ENCODE data around the gene SPI1. TPM values are rescaled to one million over a fixed set of nuclear protein-coding genes. Genes with fewer than 3 reads are reported as not detected.

The SPI1 gene
- total RNA-seq, 2 experiments from 2014 or later = 2.9 to 3.5 TPM

DNA sequence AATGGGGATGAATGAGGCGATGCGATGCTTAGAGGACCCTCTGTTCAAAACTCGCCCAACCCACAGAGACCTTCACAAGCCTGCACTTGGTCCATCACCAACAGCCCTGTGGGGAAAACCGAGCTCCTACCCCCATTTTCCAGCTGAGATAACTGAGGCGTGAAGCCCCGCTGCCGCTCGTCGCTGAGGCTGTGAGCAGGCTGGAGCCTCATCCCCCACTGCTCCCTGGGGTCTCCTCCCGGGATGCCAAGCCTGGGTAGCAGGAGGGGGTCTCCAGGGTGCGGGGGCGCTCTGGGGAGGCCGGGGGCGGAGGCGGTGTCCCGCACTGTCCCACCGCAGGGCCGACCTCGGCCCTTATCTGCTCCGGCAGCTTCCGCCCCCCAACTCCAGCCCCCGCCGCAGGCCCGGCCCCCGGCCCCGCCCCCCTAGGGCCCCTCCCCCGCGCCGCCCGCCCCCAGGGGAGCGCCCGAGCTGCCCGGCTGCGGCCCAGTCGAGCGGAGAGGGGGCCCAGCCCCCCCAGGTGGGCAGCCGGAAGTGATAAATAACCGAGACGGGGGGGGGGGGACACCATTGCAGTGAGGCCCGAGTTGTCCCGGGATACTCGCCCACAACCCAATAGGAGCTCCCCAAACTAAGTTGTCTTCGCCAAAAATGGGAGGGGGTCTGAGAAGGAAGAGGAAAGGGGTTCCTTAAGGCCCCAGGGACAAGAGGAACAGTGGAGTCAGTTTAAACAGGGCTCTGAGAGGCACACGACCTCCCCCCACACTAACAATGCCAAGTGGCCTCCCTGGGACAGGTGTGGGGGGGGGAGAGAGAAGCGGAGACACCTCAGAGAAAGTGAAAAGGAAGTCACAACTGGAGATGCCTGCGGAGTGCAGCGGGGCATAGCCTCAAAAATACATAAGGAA lies 21.8 kb upstream of the SPI1 start:
- no peaks in the 10 kb centered on the region for H3K36me3 Mint-ChIP-seq
- POLR2A ChIA-PET = interaction anchor here (0.7 to 2.7 kb wide), 3 partner anchors 8 to 10 kb away, joined by 4 to 16 read pairs (median 5); partner anchors contain the start of gene SLC39A13
- H3K27ac Mint-ChIP-seq = peak overlapping the region; percentile 63
- peaks cover 10% of the 10 kb centered on the region for H3K4me1 Mint-ChIP-seq
- H3K9me3 Mint-ChIP-seq = no peaks in the 10 kb centered on the region
- peak; percentile 61 for DNase-seq
- peak; percentile 73 for ATAC-seq (ENCODE audit: low read depth)
- H3K4me3 Mint-ChIP-seq = peak overlapping the region; percentile 75
- H3K27me3 Mint-ChIP-seq = no peaks in the 10 kb centered on the region

DNA sequence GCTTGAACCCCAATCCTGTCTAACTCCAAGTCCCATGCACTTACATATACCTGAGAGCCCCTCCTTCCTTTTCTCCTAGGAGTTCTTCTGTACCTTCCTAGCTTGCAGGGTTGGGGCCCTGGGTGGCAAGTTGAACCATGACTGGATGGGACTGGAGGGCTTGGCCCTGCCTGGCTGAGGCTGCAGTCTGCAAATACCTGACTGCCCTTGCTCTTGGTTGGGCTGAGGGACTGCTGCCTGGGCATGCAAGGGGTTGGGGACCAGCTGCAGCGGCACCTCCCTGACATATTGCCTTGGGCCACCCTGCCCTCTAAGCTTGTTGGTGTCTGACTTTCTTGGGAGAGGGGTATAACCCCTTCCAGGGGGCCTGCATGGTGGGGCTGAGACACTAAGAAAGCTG lies 20.2 kb upstream of the SPI1 start:
- no peak for ATAC-seq (ENCODE audit: low read depth)
- no peak overlapping the region for H3K27ac Mint-ChIP-seq
- POLR2A ChIA-PET = interaction anchor here (2.7 kb wide), 1 partner anchor 8 kb away, joined by 16 read pairs; no protein-coding TSS in a partner anchor
- peaks cover 13% of the 10 kb centered on the region for H3K4me1 Mint-ChIP-seq
- H3K9me3 Mint-ChIP-seq = no peaks in the 10 kb centered on the region
- no peaks in the 10 kb centered on the region for H3K27me3 Mint-ChIP-seq
- no peak for DNase-seq
- H3K36me3 Mint-ChIP-seq = no peaks in the 10 kb centered on the region
- no peak overlapping the region for H3K4me3 Mint-ChIP-seq

DNA sequence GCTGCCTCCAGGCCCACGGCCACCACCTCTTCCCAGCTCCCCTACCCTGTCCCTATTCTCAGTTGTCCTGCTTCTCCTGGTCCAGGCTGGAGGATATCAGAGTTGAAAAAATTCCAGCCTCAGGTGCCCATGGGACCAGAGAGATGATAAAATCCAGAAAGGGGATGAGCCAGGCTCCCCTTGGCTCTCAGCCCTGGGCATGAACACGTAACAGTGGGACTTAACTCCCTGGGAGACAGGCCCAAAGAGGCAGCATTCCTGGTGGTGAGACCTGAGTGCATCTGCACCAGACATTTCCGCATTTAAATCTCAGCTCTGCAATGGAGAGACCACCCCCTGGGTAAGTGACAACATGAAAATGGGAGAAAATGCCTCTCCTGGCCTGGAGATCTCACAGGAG lies 19.7 kb upstream of the SPI1 start:
- H3K27me3 Mint-ChIP-seq = no peaks in the 10 kb centered on the region
- POLR2A ChIA-PET = interaction anchor here (2.7 kb wide), 1 partner anchor 7 kb away, joined by 16 read pairs; no protein-coding TSS in a partner anchor
- H3K4me3 Mint-ChIP-seq = no peak overlapping the region
- no peak for ATAC-seq (ENCODE audit: low read depth)
- H3K9me3 Mint-ChIP-seq = no peaks in the 10 kb centered on the region
- no peaks in the 10 kb centered on the region for H3K36me3 Mint-ChIP-seq
- DNase-seq = no peak
- H3K27ac Mint-ChIP-seq = no peak overlapping the region
- H3K4me1 Mint-ChIP-seq = peaks cover 13% of the 10 kb centered on the region

DNA sequence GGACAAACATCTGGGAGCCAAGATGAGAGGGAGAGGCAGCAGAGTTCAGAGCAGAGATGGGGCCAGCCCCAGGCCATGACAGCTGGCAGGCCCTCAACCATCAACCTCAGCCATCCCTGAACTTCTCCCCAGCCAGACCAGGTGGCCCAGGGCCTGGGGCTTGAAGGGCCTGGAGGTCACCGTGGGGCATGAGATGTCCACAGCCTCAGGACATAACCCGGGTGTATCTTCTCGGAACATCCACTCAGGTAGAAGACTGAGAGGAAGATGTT lies 17.6 kb upstream of the SPI1 start:
- DNase-seq = no peak
- Mint-ChIP-seq H3K27me3 (no peaks in the 10 kb centered on the region), H3K9me3 (no peaks in the 10 kb centered on the region), H3K4me1 (peaks cover 13% of the 10 kb centered on the region), H3K4me3 (no peak overlapping the region), H3K27ac (peak overlapping the region; percentile 91), H3K36me3 (no peaks in the 10 kb centered on the region)
- POLR2A ChIA-PET = no interaction called here
- ATAC-seq (ENCODE audit: low read depth) = no peak

DNA sequence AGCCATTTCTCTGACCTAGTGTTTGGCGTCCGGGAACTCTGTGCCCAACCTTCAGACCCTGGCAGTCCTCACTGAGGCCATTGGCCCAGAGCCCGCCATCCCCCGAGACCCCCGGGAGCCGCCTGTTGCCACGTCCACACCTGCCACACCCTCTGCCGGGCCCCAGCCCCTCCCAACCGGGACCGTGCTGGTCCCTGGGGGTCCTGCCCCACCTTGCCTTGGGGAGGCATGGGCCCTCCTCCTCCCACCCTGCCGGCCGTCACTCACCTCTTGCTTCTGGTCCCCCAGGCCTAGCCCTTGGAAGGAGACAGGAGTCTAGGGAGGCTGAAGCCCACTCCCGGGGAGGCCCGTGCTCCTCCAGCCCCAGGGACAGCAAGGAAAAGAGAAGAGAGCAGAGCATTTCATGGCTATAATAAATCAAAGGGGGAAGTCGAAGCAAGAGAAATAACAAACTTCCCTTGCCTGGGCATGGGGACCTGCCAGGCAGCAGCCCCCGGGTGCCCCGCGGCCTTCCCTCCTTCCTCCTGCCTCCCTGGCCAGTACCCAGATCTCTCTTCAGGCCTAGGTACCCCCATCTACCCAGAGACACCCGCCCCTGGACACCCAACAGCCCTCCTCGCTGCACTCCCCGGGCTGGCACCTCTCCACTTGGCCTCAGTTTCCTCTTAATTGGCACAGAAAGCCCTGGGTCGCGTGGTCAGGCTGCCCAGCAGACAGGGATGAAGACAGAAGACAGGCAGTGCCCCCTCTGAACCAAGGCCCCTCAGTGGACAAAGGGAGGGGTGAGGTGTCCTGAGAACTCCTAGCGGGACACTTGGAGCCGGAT lies 17.1 kb upstream of the SPI1 start:
- H3K36me3 Mint-ChIP-seq = no peaks in the 10 kb centered on the region
- peaks cover 3% of the 10 kb centered on the region for H3K27me3 Mint-ChIP-seq
- H3K27ac Mint-ChIP-seq = peak overlapping the region; percentile 91
- no peaks in the 10 kb centered on the region for H3K9me3 Mint-ChIP-seq
- H3K4me1 Mint-ChIP-seq = peaks cover 13% of the 10 kb centered on the region
- DNase-seq (no peak), ATAC-seq (ENCODE audit: low read depth) (no peak)
- POLR2A ChIA-PET = interaction anchor here (0.5 to 1.0 kb wide), 2 partner anchors 31 to 334 kb away, joined by 3 to 4 read pairs; partner anchors contain the start of gene PSMC3
- peak overlapping the region; percentile 55 for H3K4me3 Mint-ChIP-seq

DNA sequence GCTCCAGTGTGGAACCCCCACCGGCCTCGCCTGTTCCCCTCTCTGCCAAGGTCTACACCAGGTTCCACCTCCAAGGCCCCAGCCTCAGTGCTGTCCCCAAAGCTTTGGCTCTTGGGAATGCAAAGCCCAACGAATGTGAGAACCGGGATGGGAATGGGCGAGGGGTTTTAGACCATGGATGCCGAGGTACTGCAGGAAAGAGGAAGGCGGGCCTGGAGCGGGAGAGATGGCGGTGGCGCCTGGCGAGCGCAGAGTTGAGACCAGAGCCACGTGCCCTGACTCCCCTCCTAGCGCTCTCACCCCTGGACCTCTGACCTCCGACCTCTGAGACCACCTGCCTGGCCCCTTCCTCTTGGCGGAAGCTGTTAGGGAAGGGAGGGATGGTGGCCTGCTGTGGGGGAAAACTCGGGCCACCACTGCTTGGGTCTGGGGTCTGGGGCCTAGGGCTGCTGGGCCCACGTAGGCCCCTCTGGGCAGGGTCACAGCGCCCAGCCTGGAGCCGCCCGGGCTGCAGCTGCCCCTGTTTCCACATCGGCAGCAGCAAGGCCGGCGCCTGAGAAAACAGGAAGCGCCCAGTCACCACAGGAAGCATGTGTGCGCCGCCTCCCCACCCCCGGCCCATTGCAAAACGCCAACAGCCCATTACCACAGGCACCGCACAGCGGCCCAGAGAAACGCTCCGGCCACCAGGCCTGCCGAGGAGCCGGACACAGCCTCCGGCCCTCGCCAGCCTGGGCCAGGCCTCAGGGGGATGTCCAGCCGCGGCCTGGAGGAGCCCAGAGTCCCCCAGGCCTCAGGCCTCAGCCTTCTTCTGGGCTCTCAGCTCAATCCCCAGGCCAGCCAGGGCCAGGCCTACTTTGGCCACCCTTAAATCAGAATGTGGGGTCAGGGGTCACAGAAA lies 16.2 kb upstream of the SPI1 start:
- peak overlapping the region; percentile 55 for H3K4me3 Mint-ChIP-seq
- H3K27me3 Mint-ChIP-seq = peaks cover 3% of the 10 kb centered on the region
- ATAC-seq (ENCODE audit: low read depth) (peak; percentile 68), DNase-seq (peak; percentile 71)
- H3K4me1 Mint-ChIP-seq = peaks cover 16% of the 10 kb centered on the region
- no peaks in the 10 kb centered on the region for H3K9me3 Mint-ChIP-seq
- H3K36me3 Mint-ChIP-seq = no peaks in the 10 kb centered on the region
- H3K27ac Mint-ChIP-seq = peak overlapping the region; percentile 91
- POLR2A ChIA-PET = interaction anchor here (0.5 to 1.0 kb wide), 2 partner anchors 32 to 335 kb away, joined by 3 to 4 read pairs; partner anchors contain the start of gene PSMC3

DNA sequence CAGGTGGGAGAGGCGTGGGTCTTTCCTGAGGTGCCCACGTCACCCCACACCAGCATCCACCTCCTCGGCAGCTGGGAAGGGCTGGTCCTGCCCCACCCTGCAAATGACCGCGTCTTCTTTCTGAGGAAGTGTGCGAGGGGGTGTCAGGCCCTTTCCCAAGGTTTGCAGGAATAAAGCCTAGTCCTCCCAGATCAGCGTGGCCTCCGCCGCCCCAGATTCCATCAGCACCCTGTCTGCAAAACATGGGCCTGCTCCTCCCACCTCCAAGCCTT lies 15.6 kb upstream of the SPI1 start:
- Mint-ChIP-seq H3K4me3 (peak overlapping the region; percentile 55), H3K9me3 (no peaks in the 10 kb centered on the region), H3K36me3 (no peaks in the 10 kb centered on the region), H3K27me3 (peaks cover 3% of the 10 kb centered on the region), H3K4me1 (peaks cover 19% of the 10 kb centered on the region), H3K27ac (peak overlapping the region; percentile 91)
- ATAC-seq (ENCODE audit: low read depth) = no peak
- DNase-seq = no peak
- POLR2A ChIA-PET = interaction anchor here (1.3 kb wide), 1 partner anchor 179 kb away, joined by 3 read pairs; the partner anchor contains the start of gene DDB2

DNA sequence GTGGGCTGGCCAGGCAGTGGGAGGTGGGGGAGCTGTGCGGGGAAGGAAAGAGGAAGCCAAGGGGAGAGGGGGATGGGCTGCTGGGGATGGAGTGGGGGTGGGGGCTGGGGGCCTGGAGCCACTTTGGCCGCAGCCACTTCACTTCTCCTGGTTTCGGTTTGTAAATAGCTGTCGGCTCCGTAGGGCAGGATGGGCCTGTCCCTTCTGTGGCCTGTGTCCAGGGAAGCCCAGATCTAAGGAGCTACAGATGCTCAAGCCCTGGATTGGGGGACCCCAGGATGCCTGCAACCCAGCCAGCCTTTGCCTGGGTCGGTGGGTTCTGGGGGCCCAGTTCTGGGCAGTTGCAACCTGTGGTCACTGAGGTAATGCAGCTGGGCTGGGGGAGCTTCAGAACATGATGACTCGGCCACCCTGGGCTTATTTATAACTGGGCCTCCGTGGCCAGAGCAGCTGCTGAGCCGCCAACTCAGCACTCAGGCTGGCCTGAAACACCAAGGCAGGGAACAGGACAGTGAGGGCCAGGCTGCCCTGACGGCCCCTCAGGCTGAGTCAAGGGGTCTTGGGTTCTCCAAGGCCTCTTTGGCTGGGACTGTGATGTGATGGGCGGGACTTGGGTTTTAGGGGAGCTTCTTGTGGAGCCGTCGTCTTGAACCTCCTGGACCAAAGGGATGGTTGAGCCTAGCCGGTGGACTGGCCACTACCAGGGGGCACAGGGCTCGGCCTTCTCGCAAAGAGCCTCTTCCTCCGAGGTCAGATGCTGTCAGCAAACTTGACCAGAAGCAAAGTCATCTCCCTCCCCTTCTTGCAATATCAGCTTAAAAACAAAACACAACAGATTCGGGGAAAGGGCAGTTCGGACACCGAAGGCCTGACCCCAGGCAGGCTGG lies 15.1 kb upstream of the SPI1 start:
- Mint-ChIP-seq H3K27me3 (peaks cover 3% of the 10 kb centered on the region), H3K36me3 (no peaks in the 10 kb centered on the region), H3K4me1 (peaks cover 19% of the 10 kb centered on the region), H3K27ac (peak overlapping the region; percentile 91), H3K9me3 (no peaks in the 10 kb centered on the region), H3K4me3 (no peak overlapping the region)
- ATAC-seq (ENCODE audit: low read depth) = no peak
- DNase-seq = peak; percentile 34
- POLR2A ChIA-PET = interaction anchor here (0.6 to 1.3 kb wide), 3 partner anchors 33 to 320 kb away, joined by 3 to 4 read pairs (median 3); partner anchors contain the start of genes DDB2 and PSMC3

DNA sequence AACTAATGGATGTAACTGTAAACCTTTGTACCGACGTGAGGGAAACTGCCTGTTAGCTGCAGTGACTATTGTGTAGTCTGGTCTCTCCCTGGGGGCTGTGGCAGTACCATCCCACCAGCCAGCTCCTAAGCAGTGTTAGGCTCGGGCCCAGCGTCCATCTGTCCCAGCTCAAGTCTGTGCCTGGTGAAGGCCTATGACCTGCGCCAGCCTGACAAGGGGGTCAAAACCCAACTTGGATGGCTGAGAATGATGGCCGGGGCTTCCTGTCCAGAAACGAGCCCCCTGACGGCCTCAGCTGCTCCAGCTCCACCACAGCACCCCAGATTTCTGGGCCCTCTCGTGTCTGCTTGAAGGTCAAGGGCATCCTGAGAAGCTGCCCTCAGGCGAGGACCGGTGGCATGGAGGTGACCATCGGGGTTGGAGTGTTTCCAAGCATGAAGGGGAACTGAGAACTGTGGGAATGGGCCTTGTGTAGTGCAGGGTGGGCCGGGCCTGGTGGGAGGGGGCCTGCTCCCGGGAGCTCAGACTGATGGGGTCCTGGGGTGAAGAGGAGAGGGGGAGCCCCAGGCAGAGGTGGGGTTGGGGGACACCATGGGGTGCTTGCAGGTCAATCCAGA lies 14.3 kb upstream of the SPI1 start:
- Mint-ChIP-seq H3K4me1 (peaks cover 19% of the 10 kb centered on the region), H3K4me3 (no peak overlapping the region), H3K9me3 (no peaks in the 10 kb centered on the region), H3K27me3 (peaks cover 3% of the 10 kb centered on the region), H3K27ac (no peak overlapping the region), H3K36me3 (no peaks in the 10 kb centered on the region)
- POLR2A ChIA-PET = interaction anchor here (0.7 to 1.3 kb wide), 5 partner anchors 8 to 696 kb away, joined by 3 to 6 read pairs (median 4); partner anchors contain the start of genes DDB2 and PSMC3
- ATAC-seq (ENCODE audit: low read depth) = no peak
- no peak for DNase-seq

DNA sequence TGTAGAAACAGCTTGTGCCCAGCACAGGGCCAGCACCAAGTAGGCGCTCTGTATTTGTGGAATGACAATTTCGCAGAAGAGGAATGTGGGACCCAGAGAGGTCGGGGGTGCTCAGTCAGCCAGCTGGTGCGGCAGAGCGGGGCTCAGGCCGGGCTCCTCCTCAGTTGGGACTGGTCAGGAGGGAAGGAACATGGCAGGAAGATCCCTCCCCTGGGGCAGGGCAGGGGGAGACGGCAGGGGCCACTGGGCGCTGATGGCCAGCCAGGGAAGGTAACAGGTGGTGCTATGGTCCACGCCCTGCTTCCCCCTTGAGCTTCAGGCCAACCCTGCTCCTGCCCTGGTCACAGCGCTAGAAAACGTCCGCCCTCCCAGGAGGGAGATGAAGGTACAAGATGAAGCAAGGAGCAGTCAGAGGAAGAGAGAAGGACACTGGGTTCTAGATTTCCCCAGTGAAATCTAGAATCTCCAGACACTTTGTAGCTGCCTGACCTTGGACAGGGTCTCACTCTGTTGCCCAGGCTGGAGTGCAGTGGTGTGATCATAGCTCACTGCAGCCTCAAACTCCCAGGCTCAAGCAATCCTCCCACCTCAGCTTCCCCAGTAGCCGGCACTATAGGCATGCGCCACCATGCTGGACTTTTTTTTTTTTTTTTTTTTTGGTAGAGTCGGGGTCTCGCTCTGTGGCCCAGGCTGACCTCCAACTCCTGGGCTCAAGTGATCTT lies 13.5 kb upstream of the SPI1 start:
- Mint-ChIP-seq H3K27me3 (peaks cover 3% of the 10 kb centered on the region), H3K27ac (no peak overlapping the region), H3K4me3 (no peak overlapping the region), H3K36me3 (no peaks in the 10 kb centered on the region), H3K4me1 (peaks cover 19% of the 10 kb centered on the region), H3K9me3 (no peaks in the 10 kb centered on the region)
- POLR2A ChIA-PET = interaction anchor here (0.7 to 2.8 kb wide), 5 partner anchors 8 to 697 kb away, joined by 4 to 16 read pairs (median 5); partner anchors contain the start of gene SPI1
- DNase-seq (no peak), ATAC-seq (ENCODE audit: low read depth) (no peak)

DNA sequence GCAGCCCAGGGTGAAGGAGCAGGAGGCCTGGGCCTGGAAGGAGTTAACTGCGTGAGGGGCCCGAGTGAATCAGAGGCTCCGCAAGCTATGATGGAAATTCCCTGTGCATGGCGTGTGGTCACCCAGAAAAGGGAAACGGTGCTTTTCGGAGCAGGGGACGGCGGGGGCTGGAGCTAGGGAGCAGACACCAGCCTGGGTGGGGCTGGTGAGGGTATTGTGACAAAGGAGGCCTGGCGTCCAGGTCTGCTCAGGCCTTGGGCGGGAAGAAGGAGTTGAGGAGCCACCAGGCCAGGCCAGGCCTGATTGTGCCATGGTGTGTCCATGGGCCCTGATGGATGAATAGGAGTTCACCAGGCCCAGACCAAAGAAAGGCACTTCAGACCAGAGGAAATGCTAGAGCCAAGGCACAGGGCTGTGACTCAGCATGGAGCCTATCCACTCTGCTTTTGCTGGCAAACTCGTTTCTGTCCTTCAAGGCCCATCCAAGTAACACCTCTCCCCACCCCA lies 12.8 kb upstream of the SPI1 start:
- POLR2A ChIA-PET = interaction anchor here (1.2 to 2.8 kb wide), 2 partner anchors 8 to 13 kb away, joined by 4 to 16 read pairs; partner anchors contain the start of gene SPI1
- no peak overlapping the region for H3K4me3 Mint-ChIP-seq
- DNase-seq (no peak), ATAC-seq (ENCODE audit: low read depth) (no peak)
- H3K36me3 Mint-ChIP-seq = no peaks in the 10 kb centered on the region
- H3K27ac Mint-ChIP-seq = no peak overlapping the region
- no peaks in the 10 kb centered on the region for H3K9me3 Mint-ChIP-seq
- peaks cover 3% of the 10 kb centered on the region for H3K27me3 Mint-ChIP-seq
- peaks cover 19% of the 10 kb centered on the region for H3K4me1 Mint-ChIP-seq

All from activated naive CD8-positive, alpha-beta T cell treated with anti-CD3 and anti-CD28 coated beads, Interleukin-2, amount 10 ng/mL, durations not matched to agents 7 days and 5 days (primary cell).